ENCODE data around the gene MRGPRF.
"Not testable (repeated sequence)": the region's sequence is repeated elsewhere in the genome, so short reads cannot be mapped to it uniquely, and the experiment has no call there.

The MRGPRF gene

GRCh38 chr11:69000831-69001242 is 12.2 kb downstream of the MRGPRF start:
- ChIA-PET POLR2A (no interaction called here), CTCF (interaction anchor here (1.0 kb wide), 1 partner anchor 27 kb away, joined by 3 read pairs; no protein-coding TSS in a partner anchor)
- H3K4me1 ChIP-seq (ENCODE audit: control insufficient read depth, insufficient read depth, low read length): 0 out of 2 replicates have a peak, but pooled peaks cover 2% of the 10 kb centered on the region
- TF ChIP-seq GLI4 (tag by site-specific recombination; IDR thresholded peaks at IDR 0.05): no peak
- no peak for TF ChIP-seq ZNF350 (tag by site-specific recombination; IDR thresholded peaks at IDR 0.05)
- no peak for TF ChIP-seq ZNF561 (tag by site-specific recombination; IDR thresholded peaks at IDR 0.05; ENCODE audit: borderline replicate concordance)
- TF ChIP-seq TCF7L2 (IDR thresholded peaks at IDR 0.05; ENCODE audit: borderline replicate concordance, low read depth, low read length): no peak
- no peak for TF ChIP-seq ZNF24 (tag by site-specific recombination; IDR thresholded peaks at IDR 0.05)
- H3K9me3 ChIP-seq (ENCODE audit: control insufficient read depth, insufficient read depth, low read depth, low read length): no peaks in the 10 kb centered on the region
- no peaks in the 10 kb centered on the region for H3K36me3 ChIP-seq (ENCODE audit: control insufficient read depth in 2 of 2, insufficient read depth in 1 of 2, low read length in 2 of 2)
- no peak overlapping the region for H3K4me3 ChIP-seq (ENCODE audit: low read depth, low read length)
- no peak overlapping the region for H3K27ac ChIP-seq (ENCODE audit: extremely low read depth, low read depth, low read length)

- TF ChIP-seq GLIS1 (tag by site-specific recombination; IDR thresholded peaks at IDR 0.05) (no peak), ZNF561 (tag by site-specific recombination; IDR thresholded peaks at IDR 0.05; ENCODE audit: borderline replicate concordance) (no peak), YY2 (tag by site-specific recombination; IDR thresholded peaks at IDR 0.05) (no peak), ZNF324 (tag by site-specific recombination; IDR thresholded peaks at IDR 0.05) (no peak)
- ChIA-PET POLR2A (no interaction called here), CTCF (interaction anchor here (0.7 kb wide), 1 partner anchor 1873 kb away, joined by 3 read pairs; no protein-coding TSS in a partner anchor)
- H3K4me1 ChIP-seq (ENCODE audit: control insufficient read depth, insufficient read depth, low read length): 0 out of 2 replicates have a peak, but pooled peaks cover 2% of the 10 kb centered on the region
- H3K9me3 ChIP-seq (ENCODE audit: control insufficient read depth, insufficient read depth, low read depth, low read length): no peaks in the 10 kb centered on the region
- H3K36me3 ChIP-seq (ENCODE audit: control insufficient read depth in 2 of 2, insufficient read depth in 1 of 2, low read length in 2 of 2): no peaks in the 10 kb centered on the region
- H3K27ac ChIP-seq (ENCODE audit: extremely low read depth, low read depth, low read length): no peak overlapping the region
- H3K4me3 ChIP-seq (ENCODE audit: low read depth, low read length): no peak overlapping the region
These were observed 12.7 kb downstream of the MRGPRF start for GRCh38 chr11:69000391-69000790.

GRCh38 chr11:68999748-69000355 is 13.2 kb downstream of the MRGPRF start:
- H3K36me3 ChIP-seq (ENCODE audit: control insufficient read depth in 2 of 2, insufficient read depth in 1 of 2, low read length in 2 of 2); H3K4me3 ChIP-seq (ENCODE audit: low read depth, low read length); POLR2A ChIA-PET; H3K9me3 ChIP-seq (ENCODE audit: control insufficient read depth, insufficient read depth, low read depth, low read length); H3K4me1 ChIP-seq (ENCODE audit: control insufficient read depth, insufficient read depth, low read length); H3K27ac ChIP-seq (ENCODE audit: extremely low read depth, low read depth, low read length): not testable (repeated sequence)
- CTCF ChIA-PET: interaction anchor here (0.7 kb wide), 1 partner anchor 1874 kb away, joined by 3 read pairs; no protein-coding TSS in a partner anchor

- Histone ChIP-seq H3K9me3 (ENCODE audit: control insufficient read depth, insufficient read depth, low read depth, low read length) (no peaks in the 10 kb centered on the region), H3K36me3 (ENCODE audit: control insufficient read depth in 2 of 2, insufficient read depth in 1 of 2, low read length in 2 of 2) (no peaks in the 10 kb centered on the region), H3K4me1 (ENCODE audit: control insufficient read depth, insufficient read depth, low read length) (0 out of 2 replicates have a peak, but pooled peaks cover 2% of the 10 kb centered on the region), H3K4me3 (ENCODE audit: low read depth, low read length) (no peak overlapping the region), H3K27ac (ENCODE audit: extremely low read depth, low read depth, low read length) (no peak overlapping the region)
- POLR2A ChIA-PET: no interaction called here
- CTCF ChIA-PET: interaction anchor here (0.6 kb wide), 1 partner anchor 22 kb away, joined by 3 read pairs; no protein-coding TSS in a partner anchor
- no peak for TF ChIP-seq ZNF621 (tag by site-specific recombination; IDR thresholded peaks at IDR 0.05)
- no peak for TF ChIP-seq HIC1 (tag by site-specific recombination; IDR thresholded peaks at IDR 0.05)
- TF ChIP-seq RBAK (tag by site-specific recombination; IDR thresholded peaks at IDR 0.05): no peak
- TF ChIP-seq ZNF623 (tag by site-specific recombination; IDR thresholded peaks at IDR 0.05): no peak
- TF ChIP-seq ZEB2 (tag by site-specific recombination; IDR thresholded peaks at IDR 0.05): no peak
- TF ChIP-seq ZNF664 (tag by site-specific recombination; IDR thresholded peaks at IDR 0.05): no peak
- TF ChIP-seq ZNF837 (tag by site-specific recombination; IDR thresholded peaks at IDR 0.05): no peak
- no peak for TF ChIP-seq ZNF580 (tag by site-specific recombination; IDR thresholded peaks at IDR 0.05)
- no peak for TF ChIP-seq BCL11A (tag by site-specific recombination; IDR thresholded peaks at IDR 0.05; ENCODE audit: low read depth)
- TF ChIP-seq PRDM2 (tag by site-specific recombination; IDR thresholded peaks at IDR 0.05; ENCODE audit: borderline replicate concordance): no peak
These were observed 13.8 kb downstream of the MRGPRF start for GRCh38 chr11:68999093-68999747.
